Subcutaneous adipose tissue (tissue), 4 donors: ENCODE results near the gene CD93. TPM values are rescaled to one million over a fixed set of nuclear protein-coding genes. Genes with fewer than 3 reads are reported as not detected.

Source experiments
- CTCF ChIP-seq: fragments of 450-650 bp; IDR thresholded peaks from one replicate; pipeline ENCODE4 v1.5.1; 2016; ENCODE audit warnings: low read depth, mild to moderate bottlenecking, control low read depth, antibody characterized with exemption, moderate library complexity
- total RNA-seq, 4 donors: library from RNA; depleted of rRNA; stranded (reverse); fragments of >200 nt; gene quantifications; one replicate each; pipeline ENCODE4 v1.1.0, GENCODE V29; 2016

The CD93 gene
- total RNA-seq, 4 donors from 2014 or later: 47.8 to 82.9 (median 61.0) TPM

DNA sequence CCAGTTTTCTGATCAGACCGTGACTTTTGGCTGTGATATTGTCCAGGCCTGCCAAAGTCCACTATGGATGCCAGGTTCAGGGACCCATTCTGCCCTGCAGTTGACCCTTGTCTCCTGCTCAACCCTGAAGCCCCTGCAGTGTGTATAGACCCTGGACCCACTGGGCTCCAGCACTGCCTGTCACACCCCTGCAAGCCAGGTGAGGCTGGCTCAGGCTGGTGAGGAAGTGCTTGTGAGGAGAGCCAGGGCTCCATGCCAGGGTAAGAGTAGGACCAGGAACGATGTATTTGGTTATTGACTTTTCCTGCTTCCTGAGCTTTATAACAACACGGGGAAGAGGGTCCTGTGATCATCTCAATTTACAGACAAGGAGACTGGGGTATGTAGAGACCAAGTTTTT, 19.1 kb upstream of the CD93 start:
- no peak for TF ChIP-seq CTCF

- TF ChIP-seq CTCF: no peak
Measured at GRCh38 chr20:23103284-23104018, 17.3 kb upstream of the CD93 start.

DNA sequence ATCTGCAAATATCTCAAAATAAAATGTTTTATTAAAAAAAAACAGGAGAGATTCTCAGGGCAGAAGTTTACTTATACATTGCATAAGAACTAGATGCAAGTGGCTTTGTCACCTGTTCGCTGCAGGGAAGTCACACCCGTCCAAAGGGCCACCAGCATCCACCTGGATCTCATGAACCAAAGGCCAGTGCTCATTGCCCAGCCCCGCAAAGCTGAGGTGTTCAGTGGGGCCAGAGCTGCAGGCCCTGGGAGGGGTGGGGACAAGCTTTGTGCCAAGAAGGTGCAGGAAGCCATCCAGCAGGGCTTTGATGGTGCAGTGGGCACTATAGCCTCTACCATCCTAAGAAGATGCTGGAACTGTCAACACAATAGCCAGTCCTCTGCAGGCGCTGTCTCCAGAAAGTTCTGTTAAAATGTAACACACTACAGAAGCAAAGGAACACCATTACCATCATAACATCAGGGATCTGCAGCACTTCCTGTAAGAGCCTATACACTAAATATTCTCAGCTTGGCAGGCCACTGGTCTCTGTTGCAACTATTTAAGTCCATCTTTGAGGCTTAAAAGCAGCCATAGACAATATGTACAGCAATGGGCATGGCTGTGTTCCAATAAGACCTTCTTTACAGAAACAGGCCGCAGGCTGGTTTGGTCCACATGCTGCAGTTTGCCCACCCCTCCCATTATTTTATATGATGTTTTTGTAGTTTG, 15.7 kb upstream of the CD93 start:
- no peak for TF ChIP-seq CTCF

DNA sequence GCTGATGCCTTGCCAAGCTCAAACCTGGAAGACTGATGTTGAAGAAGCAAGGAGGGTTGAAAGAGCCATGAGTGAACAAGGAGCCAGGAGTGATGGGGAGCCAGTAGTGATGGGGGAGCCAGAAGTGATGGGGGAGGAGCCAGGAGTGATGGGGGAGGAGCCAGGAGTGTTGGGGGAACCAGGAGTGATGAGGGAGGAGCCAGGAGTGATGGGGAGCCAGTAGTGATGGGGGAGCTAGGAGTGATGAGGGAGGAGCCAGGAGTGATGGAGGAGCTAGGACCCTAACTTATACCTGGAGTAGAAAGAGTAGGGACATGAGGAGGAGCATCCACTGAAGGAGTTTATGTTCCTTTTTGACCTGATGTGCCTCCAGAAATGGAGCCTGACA, 14.6 kb upstream of the CD93 start:
- no peak for TF ChIP-seq CTCF

DNA sequence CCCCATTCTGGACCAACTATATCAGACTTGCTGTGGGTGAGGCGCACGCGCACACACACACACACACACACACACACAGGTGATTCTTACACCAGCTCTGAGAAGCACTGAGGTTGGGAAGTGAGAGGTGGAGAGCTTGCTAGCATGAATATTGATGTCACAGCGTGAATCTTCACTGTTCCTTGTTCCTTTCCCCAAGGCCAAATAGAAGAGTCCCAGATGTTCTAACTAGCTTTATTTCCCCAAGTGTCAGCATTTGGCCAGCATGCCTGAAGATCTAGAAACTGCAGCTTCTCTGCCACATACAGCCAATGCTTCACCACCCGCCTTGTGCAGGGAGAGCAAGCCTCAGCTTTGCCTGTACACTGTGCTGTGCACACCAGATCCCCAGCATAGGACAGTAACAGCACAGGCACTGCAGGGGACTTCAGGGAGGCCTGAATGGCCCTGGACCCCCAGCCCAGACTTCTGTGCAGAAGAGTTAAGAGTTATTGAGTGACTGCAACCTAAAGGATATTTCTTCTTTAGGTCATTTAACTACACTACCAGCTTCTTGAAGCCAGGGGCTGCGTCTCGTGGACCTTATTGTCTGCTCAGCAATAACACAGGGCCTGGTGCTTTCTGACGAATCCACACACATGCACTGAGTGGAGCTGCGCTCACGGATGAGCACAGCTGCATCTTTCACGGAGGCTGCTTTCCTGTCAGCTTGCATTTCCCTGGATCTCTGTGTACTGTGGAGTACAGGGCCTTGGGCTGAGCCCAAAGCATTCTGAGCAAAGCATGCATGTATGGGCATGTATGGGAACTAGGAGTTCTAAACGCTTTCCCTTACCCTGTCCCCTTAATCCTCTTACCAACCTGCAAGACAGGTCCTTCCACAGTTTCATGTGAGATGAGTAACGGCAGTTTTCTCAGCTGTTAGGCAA, 13.9 kb upstream of the CD93 start:
- TF ChIP-seq CTCF: no peak

- TF ChIP-seq CTCF: no peak
Measured at GRCh38 chr20:23097636-23098580, 11.8 kb upstream of the CD93 start.
